Measurements from ENCODE around the gene MBD3.

- TF ChIP-seq POLR2A (IDR thresholded peaks at IDR 0.05) (no peak), CTCF (IDR thresholded peaks at IDR 0.05) (no peak)
Measured at GRCh38 chr19:1531587-1531986, 61.1 kb downstream of the MBD3 start.

Measured in transverse colon (tissue), 3 donors.